Measurements from ENCODE around the gene LRRC45.
A peak's percentile ranks its signal among the peaks of the same experiment; 100 is the strongest.

Gene LRRC45

DNA sequence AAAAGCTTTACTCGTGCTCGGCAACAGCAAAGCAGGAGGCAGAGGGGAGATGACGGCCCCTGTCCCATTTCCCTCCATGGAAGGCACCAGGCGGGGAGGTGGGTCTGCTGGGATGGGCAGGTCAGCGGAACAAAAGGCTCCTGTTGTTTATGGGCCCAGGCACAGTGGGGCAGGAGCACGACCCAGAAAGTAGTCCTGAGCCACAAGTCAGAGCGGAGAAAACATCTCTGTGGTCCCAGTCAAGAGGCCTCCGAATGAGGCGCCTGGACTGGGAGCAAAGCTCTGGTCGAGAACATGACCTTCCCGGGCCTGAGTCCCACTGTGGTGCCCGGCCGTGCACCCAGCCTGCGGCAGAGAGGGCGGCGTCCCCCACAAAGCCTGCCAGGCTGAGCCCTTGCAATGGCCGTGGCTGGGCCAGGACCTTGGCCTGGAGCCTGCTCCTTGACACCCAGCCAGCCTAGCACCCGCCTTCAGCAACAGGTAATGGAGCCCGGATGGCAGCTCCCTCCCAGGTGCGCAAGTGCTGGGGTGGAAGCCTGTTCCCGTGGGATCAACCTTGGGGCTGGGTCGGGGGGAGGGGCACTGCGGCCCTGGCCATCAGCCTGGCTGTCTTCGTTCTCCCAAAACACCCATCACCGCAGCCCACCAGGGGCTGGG, 24.9 kb downstream of the LRRC45 start:
- H3K9ac ChIP-seq: no peak overlapping the region
- TF ChIP-seq, protein P1, sequence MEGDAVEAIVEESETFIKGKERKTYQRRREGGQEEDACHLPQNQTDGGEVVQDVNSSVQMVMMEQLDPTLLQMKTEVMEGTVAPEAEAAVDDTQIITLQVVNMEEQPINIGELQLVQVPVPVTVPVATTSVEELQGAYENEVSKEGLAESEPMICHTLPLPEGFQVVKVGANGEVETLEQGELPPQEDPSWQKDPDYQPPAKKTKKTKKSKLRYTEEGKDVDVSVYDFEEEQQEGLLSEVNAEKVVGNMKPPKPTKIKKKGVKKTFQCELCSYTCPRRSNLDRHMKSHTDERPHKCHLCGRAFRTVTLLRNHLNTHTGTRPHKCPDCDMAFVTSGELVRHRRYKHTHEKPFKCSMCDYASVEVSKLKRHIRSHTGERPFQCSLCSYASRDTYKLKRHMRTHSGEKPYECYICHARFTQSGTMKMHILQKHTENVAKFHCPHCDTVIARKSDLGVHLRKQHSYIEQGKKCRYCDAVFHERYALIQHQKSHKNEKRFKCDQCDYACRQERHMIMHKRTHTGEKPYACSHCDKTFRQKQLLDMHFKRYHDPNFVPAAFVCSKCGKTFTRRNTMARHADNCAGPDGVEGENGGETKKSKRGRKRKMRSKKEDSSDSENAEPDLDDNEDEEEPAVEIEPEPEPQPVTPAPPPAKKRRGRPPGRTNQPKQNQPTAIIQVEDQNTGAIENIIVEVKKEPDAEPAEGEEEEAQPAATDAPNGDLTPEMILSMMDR (IDR thresholded peaks at IDR 0.05): no peak
- H3K4me3 ChIP-seq (ENCODE audit: low read depth, low read length): no peak overlapping the region
- H2AFZ ChIP-seq: no peak overlapping the region
- H3K9me3 ChIP-seq (ENCODE audit: control insufficient read depth, low read length): no peaks in the 10 kb centered on the region
- no peaks in the 10 kb centered on the region for H3K79me2 ChIP-seq
- no peaks in the 10 kb centered on the region for H3K36me3 ChIP-seq (ENCODE audit: control insufficient read depth, insufficient read depth, low read length)
- H3K4me2 ChIP-seq (ENCODE audit: low read length): no peak overlapping the region
- H3K4me1 ChIP-seq: no peaks in the 10 kb centered on the region
- H3K27me3 ChIP-seq (ENCODE audit: control insufficient read depth, insufficient read depth, low read length): no peaks in the 10 kb centered on the region
- H3K27ac ChIP-seq: no peak overlapping the region

DNA sequence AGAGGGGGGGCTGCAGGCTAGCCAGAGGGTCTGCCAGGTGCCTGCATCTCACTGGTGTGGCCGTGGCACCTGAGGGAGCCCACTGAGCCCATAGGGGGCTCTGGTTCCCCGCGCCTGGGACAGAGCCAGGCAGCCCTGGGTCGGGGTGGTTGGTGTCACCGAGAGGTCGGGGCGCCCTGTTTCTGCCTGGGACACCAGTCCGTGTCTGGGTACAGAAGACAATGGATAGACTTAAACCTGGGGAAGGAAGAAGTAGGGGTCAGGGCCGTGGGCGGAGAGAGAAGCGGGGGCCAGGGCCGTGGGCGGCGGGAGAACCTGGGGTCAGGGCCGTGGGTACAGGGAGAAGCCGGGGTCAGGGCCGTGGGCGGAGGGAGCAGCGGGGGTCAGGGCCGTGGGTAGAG, 25.5 kb downstream of the LRRC45 start:
- Histone ChIP-seq H3K4me3 (ENCODE audit: low read depth, low read length) (no peak overlapping the region), H3K4me2 (ENCODE audit: low read length) (no peak overlapping the region), H3K79me2 (no peaks in the 10 kb centered on the region), H3K27me3 (ENCODE audit: control insufficient read depth, insufficient read depth, low read length) (no peaks in the 10 kb centered on the region), H3K36me3 (ENCODE audit: control insufficient read depth, insufficient read depth, low read length) (no peaks in the 10 kb centered on the region), H3K9me3 (ENCODE audit: control insufficient read depth, low read length) (no peaks in the 10 kb centered on the region), H3K27ac (no peak overlapping the region), H2AFZ (no peak overlapping the region), H3K9ac (no peak overlapping the region), H3K4me1 (no peaks in the 10 kb centered on the region)
- TF ChIP-seq, protein P1 (IDR thresholded peaks at IDR 0.05): no peak

DNA sequence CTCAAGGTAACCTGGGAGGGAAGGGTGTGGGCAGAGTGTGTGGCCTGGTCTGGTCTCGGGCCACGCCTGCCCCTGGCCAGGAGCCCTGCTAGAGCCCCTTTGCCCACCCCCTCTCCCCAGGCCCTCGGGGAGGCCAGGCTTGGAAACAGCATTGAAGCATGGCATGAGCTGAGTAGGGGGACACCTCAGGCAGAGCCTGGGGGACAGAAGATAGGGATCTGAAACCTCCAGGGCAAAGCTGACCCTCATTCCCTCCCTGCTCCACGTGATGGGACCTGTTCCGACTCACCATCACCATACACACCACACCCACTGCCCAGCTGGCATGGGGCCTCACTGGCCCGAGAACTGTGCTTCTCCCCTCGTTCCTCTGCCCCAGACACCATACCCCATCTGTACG, 26.0 kb downstream of the LRRC45 start:
- Histone ChIP-seq H3K27me3 (ENCODE audit: control insufficient read depth, insufficient read depth, low read length) (no peaks in the 10 kb centered on the region), H3K9ac (no peak overlapping the region), H3K27ac (no peak overlapping the region), H3K36me3 (ENCODE audit: control insufficient read depth, insufficient read depth, low read length) (no peaks in the 10 kb centered on the region), H3K4me1 (no peaks in the 10 kb centered on the region), H3K9me3 (ENCODE audit: control insufficient read depth, low read length) (no peaks in the 10 kb centered on the region), H3K79me2 (no peaks in the 10 kb centered on the region), H3K4me2 (ENCODE audit: low read length) (no peak overlapping the region), H3K4me3 (ENCODE audit: low read depth, low read length) (no peak overlapping the region), H2AFZ (no peak overlapping the region)
- TF ChIP-seq, protein P1 (IDR thresholded peaks at IDR 0.05): no peak

DNA sequence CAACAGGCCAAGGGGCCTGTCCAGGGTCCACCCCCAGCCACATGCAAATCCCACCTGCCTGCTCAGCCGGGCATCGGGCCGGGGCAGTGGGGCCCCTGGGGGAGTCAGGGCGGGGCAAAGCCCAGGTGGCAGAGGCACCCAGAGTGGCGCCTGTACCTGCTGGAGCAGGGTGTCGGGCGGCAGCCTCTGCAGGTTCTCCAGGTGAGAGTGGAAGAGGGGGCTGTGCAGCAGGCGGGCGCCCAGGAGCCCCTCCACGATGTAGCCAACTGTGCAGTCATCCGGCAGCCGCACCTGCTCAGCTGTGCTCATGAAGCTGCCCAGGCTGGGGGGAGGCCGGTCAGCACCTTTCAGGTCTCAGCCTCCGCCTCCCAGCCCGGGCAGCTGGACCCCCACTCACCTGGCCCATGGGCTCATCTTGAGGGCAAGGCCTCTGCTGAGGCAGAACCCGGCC, 26.4 kb downstream of the LRRC45 start:
- H3K27me3 ChIP-seq (ENCODE audit: control insufficient read depth, insufficient read depth, low read length): no peaks in the 10 kb centered on the region
- TF ChIP-seq, protein P1 (IDR thresholded peaks at IDR 0.05): no peak
- H3K36me3 ChIP-seq (ENCODE audit: control insufficient read depth, insufficient read depth, low read length): no peaks in the 10 kb centered on the region
- H3K79me2 ChIP-seq: no peaks in the 10 kb centered on the region
- no peaks in the 10 kb centered on the region for H3K4me1 ChIP-seq
- H3K4me2 ChIP-seq (ENCODE audit: low read length): no peak overlapping the region
- no peak overlapping the region for H3K4me3 ChIP-seq (ENCODE audit: low read depth, low read length)
- H3K27ac ChIP-seq: no peak overlapping the region
- H2AFZ ChIP-seq: no peak overlapping the region
- no peak overlapping the region for H3K9ac ChIP-seq
- H3K9me3 ChIP-seq (ENCODE audit: control insufficient read depth, low read length): no peaks in the 10 kb centered on the region

DNA sequence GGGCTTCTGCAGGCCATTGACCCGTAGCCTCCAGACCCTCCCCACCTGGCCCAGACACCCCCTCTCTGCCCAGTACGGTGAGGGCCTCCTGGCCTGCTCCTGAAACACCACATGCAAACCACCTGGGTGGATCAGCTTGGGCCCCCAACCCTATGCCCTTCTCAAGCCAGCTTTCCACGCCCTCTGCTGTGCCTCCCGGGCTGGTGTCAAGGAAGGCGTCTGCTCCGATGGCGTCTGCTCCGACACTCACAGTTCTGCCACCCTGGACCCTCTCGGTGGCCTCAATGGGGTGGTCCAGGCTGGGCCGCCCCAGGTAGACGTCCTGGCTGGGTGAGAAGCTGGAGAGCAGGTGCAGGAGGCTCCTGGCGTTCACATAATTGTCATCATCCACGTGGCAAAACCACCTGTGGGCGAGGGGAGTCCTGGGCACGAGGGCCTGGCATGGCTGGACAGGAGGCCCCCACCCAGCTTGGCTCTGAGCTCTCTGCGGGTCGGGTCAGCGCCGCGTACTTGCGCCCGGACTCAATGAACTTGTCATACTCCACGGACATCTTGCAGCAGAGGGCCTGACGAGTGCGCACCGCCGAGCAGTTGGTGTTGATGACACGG, 27.2 kb downstream of the LRRC45 start:
- Histone ChIP-seq H3K27ac (no peak overlapping the region), H3K36me3 (ENCODE audit: control insufficient read depth, insufficient read depth, low read length) (no peaks in the 10 kb centered on the region)

More for the DNA sequence above, 27.2 kb downstream of the LRRC45 start:
- H3K79me2 ChIP-seq: no peaks in the 10 kb centered on the region
- peak overlapping the region; percentile 95 for H3K4me2 ChIP-seq (ENCODE audit: low read length)
- no peaks in the 10 kb centered on the region for H3K27me3 ChIP-seq (ENCODE audit: control insufficient read depth, insufficient read depth, low read length)
- no peaks in the 10 kb centered on the region for H3K4me1 ChIP-seq
- peak overlapping the region; percentile 70 for H3K4me3 ChIP-seq (ENCODE audit: low read depth, low read length)
- no peak overlapping the region for H2AFZ ChIP-seq
- no peak overlapping the region for H3K9ac ChIP-seq
- TF ChIP-seq, protein P1 (IDR thresholded peaks at IDR 0.05): no peak
- H3K9me3 ChIP-seq (ENCODE audit: control insufficient read depth, low read length): no peaks in the 10 kb centered on the region
